ENCODE measurements around the gene PAPSS1. TPM values are rescaled to one million over a fixed set of nuclear protein-coding genes. Genes with fewer than 3 reads are reported as not detected.
"Not testable (repeated sequence)": the region's sequence is repeated elsewhere in the genome, so short reads cannot be mapped to it uniquely, and the experiment has no call there.

The PAPSS1 gene
- total RNA-seq, 4 donors from 2014 or later: 30.8 to 54.1 (median 36.0) TPM

GRCh38 chr4:107665001-107665400 lies 55.0 kb downstream of the PAPSS1 start:
- intact Hi-C loops (cut with DNase I): no loop called here
- Histone ChIP-seq H3K27me3 (no peaks in the 10 kb centered on the region), H3K27ac (no peak overlapping the region), H3K4me3 (no peak overlapping the region), H3K36me3 (peaks cover 0 to 18% (median 0%) of the 10 kb centered on the region in 3 donors), H3K4me1 (peaks cover 0 to 6% (median 0%) of the 10 kb centered on the region in 3 donors), H3K9me3 (no peaks in the 10 kb centered on the region)
- WGBS, 2 donors: 63 to 64% methylated on average over 1 of the region's 1 CpG
- no peak for DNase-seq
- TF ChIP-seq CTCF (IDR thresholded peaks at IDR 0.05): no peak
- no peak for TF ChIP-seq POLR2A (IDR thresholded peaks at IDR 0.05)

- TF ChIP-seq CTCF (IDR thresholded peaks at IDR 0.05): no peak
- Histone ChIP-seq H3K9me3 (no peaks in the 10 kb centered on the region), H3K27me3 (no peaks in the 10 kb centered on the region), H3K4me3 (no peak overlapping the region), H3K36me3 (peaks cover 0 to 49% (median 0%) of the 10 kb centered on the region in 3 donors), H3K27ac (no peak overlapping the region), H3K4me1 (no peaks in the 10 kb centered on the region)
- 91 to 96% methylated on average over 4 of the region's 4 CpGs for WGBS, 2 donors
- intact Hi-C loops (cut with DNase I): no loop called here
- DNase-seq: no peak
These were observed 61.4 kb downstream of the PAPSS1 start for GRCh38 chr4:107658400-107659336.

- Histone ChIP-seq H3K4me1 (no peaks in the 10 kb centered on the region), H3K4me3 (no peak overlapping the region), H3K36me3 (peaks cover 0 to 83% (median 0%) of the 10 kb centered on the region in 3 donors), H3K27me3 (no peaks in the 10 kb centered on the region), H3K9me3 (no peaks in the 10 kb centered on the region), H3K27ac (no peak overlapping the region)
- TF ChIP-seq POLR2A (IDR thresholded peaks at IDR 0.05) (no peak), CTCF (IDR thresholded peaks at IDR 0.05) (no peak)
- no peak for DNase-seq
- intact Hi-C loops (cut with DNase I): no loop called here
These were observed 64.7 kb downstream of the PAPSS1 start for GRCh38 chr4:107655289-107655688.

GRCh38 chr4:107654694-107655093 lies 65.3 kb downstream of the PAPSS1 start:
- Histone ChIP-seq H3K9me3 (no peaks in the 10 kb centered on the region), H3K4me1 (no peaks in the 10 kb centered on the region), H3K4me3 (no peak overlapping the region), H3K27me3 (no peaks in the 10 kb centered on the region), H3K36me3 (peaks cover 0 to 83% (median 0%) of the 10 kb centered on the region in 3 donors), H3K27ac (no peak overlapping the region)
- no peak for DNase-seq
- intact Hi-C loops (cut with DNase I): no loop called here
- 74 to 87% methylated on average over 9 to 10 of the region's 10 CpGs for WGBS, 2 donors
- TF ChIP-seq POLR2A (IDR thresholded peaks at IDR 0.05) (no peak), CTCF (IDR thresholded peaks at IDR 0.05) (no peak)

GRCh38 chr4:107651408-107651807 lies 68.6 kb downstream of the PAPSS1 start:
- DNase-seq; H3K27me3 ChIP-seq; H3K9me3 ChIP-seq; H3K4me3 ChIP-seq; intact Hi-C loops (cut with DNase I); H3K4me1 ChIP-seq; H3K27ac ChIP-seq: not testable (repeated sequence)
- 86 to 92% methylated on average over 3 of the region's 3 CpGs for WGBS, 2 donors
- H3K36me3 ChIP-seq: peaks cover 0 to 68% (median 0%) of the 10 kb centered on the region in 3 donors

Data from esophagus squamous epithelium (tissue), 5 donors.